IMR-90 (cell line): Measurements from ENCODE around the gene MYH16. TPM values are rescaled to one million over a fixed set of nuclear protein-coding genes. Genes with fewer than 3 reads are reported as not detected.

Experiments used
- ATAC-seq: fragments of 200-7000 bp; cut with Tn5 transposase; 2 replicates; pipeline ENCODE4 v1.9.1; 2020; ENCODE audit warnings: low read depth, mild to moderate bottlenecking, moderate library complexity
- BruUV-seq: library from RNA; stranded (reverse); fragments of 400-500 nt; replicated peaks from 2 replicates; lab custom pipeline; 2021; lab: Mats Ljungman, UMichigan
- CTCF ChIA-PET: fragments of 300-600 bp; formaldehyde crosslinking; extraction: SDS; loops from one replicate; lab custom pipeline; 2021; ENCODE audit warnings: antibody characterized with exemption; lab: Yijun Ruan, JAX
- POLR2A ChIA-PET: fragments of 300-600 bp; sonication (Branson Sonifier 250); formaldehyde crosslinking; loops from one replicate; lab custom pipeline; 2022; ENCODE audit warnings: antibody characterized with exemption; ENCODE audit not compliant: unreplicated experiment; lab: Charles Lee
- DNase-seq: peaks from one replicate; pipeline ENCODE4 v3.0.0; 2013
- H2AFZ ChIP-seq: replicated peaks from 2 replicates; pipeline ENCODE3; 2013; ENCODE audit warnings: low read length, mild to moderate bottlenecking; ENCODE audit not compliant: poor library complexity
- H2AK5ac ChIP-seq: 2 replicates; pipeline ENCODE4 v1.6.1; 2013; ENCODE audit warnings: low read depth, low read length, inconsistent platforms
- H2AK9ac ChIP-seq: replicated peaks from 2 replicates; pipeline ENCODE3; 2013; ENCODE audit warnings: mild to moderate bottlenecking, low read depth, low read length, moderate library complexity; ENCODE audit not compliant: poor library complexity
- H2BK120ac ChIP-seq: 2 replicates; pipeline ENCODE4 v1.6.1; 2013; ENCODE audit warnings: low read depth, low read length, inconsistent platforms
- H2BK15ac ChIP-seq: 3 replicates; pipeline ENCODE4 v1.6.1; 2013; ENCODE audit warnings: low read depth, low read length, inconsistent platforms
- H2BK20ac ChIP-seq: 2 replicates; pipeline ENCODE4 v1.6.1; 2013; ENCODE audit warnings: low read depth, mild to moderate bottlenecking, inconsistent platforms, low read length, moderate library complexity
- H2BK5ac ChIP-seq: 2 replicates; pipeline ENCODE4 v1.6.1; 2013; ENCODE audit warnings: mild to moderate bottlenecking, low read depth, low read length, inconsistent platforms; ENCODE audit not compliant: poor library complexity, severe bottlenecking
- H3K14ac ChIP-seq: replicated peaks from 2 replicates; pipeline ENCODE4 v1.6.1; 2013; ENCODE audit warnings: low read depth, low read length, inconsistent platforms
- H3K18ac ChIP-seq: 2 replicates; pipeline ENCODE4 v1.6.1; 2013; ENCODE audit warnings: low read depth, low read length, control low read depth
- H3K23ac ChIP-seq: 2 replicates; pipeline ENCODE4 v1.6.1; 2013; ENCODE audit warnings: low read depth, low read length, inconsistent platforms
- H3K27ac ChIP-seq: 2 replicates; pipeline ENCODE4 v1.5.1; 2013; ENCODE audit warnings: mild to moderate bottlenecking, control low read depth, low read length; ENCODE audit not compliant: insufficient read depth
- H3K27me3 ChIP-seq: 2 replicates; pipeline ENCODE4 v1.6.1; 2013; ENCODE audit warnings: low read length; ENCODE audit not compliant: control insufficient read depth, insufficient read depth
- H3K36me3 ChIP-seq: 2 replicates; pipeline ENCODE4 v1.6.1; 2013; ENCODE audit warnings: low read length, mixed read lengths; ENCODE audit not compliant: control insufficient read depth, insufficient read depth
- H3K4ac ChIP-seq: 2 replicates; pipeline ENCODE4 v1.6.1; 2013; ENCODE audit warnings: low read depth, low read length, inconsistent platforms
- H3K4me1 ChIP-seq: 2 replicates; pipeline ENCODE4 v1.6.1; 2013; ENCODE audit warnings: low read length, mixed read lengths; ENCODE audit not compliant: control insufficient read depth, insufficient read depth
- H3K4me2 ChIP-seq: 2 replicates; pipeline ENCODE4 v1.6.1; 2013; ENCODE audit warnings: low read depth, mild to moderate bottlenecking, control low read depth, low read length, moderate library complexity
- H3K4me3 ChIP-seq: 2 replicates; pipeline ENCODE4 v1.5.1; 2013; ENCODE audit warnings: low read depth, mild to moderate bottlenecking, control low read depth, low read length, moderate library complexity; ENCODE audit not compliant: insufficient read depth
- H3K56ac ChIP-seq: 2 replicates; pipeline ENCODE4 v1.6.1; 2013; ENCODE audit warnings: low read length, inconsistent platforms; ENCODE audit not compliant: insufficient read depth; ENCODE audit errors: extremely low read depth
- H3K79me1 ChIP-seq, 2 experiments: 2 replicates each; pipeline ENCODE4 v1.6.1; 2013; ENCODE audit warnings: low read length in 2 of 2, inconsistent platforms in 1 of 2, low read depth in 1 of 2
- H3K9ac ChIP-seq: 2 replicates; pipeline ENCODE4 v1.6.1; 2013; ENCODE audit warnings: low read depth, low read length, control low read depth
- H3K9me1 ChIP-seq: 2 replicates; pipeline ENCODE4 v1.6.1; 2013; ENCODE audit warnings: low read length, inconsistent platforms; ENCODE audit not compliant: insufficient read depth
- H3K9me3 ChIP-seq: 2 replicates; pipeline ENCODE4 v1.6.1; 2013; ENCODE audit warnings: low read length; ENCODE audit not compliant: control insufficient read depth, insufficient read depth
- H4K20me1 ChIP-seq: 2 replicates; pipeline ENCODE4 v1.6.1; 2013; ENCODE audit warnings: low read length, inconsistent platforms; ENCODE audit not compliant: insufficient read depth
- H4K5ac ChIP-seq: 2 replicates; pipeline ENCODE4 v1.6.1; 2013; ENCODE audit warnings: mild to moderate bottlenecking, low read depth, low read length, control low read depth
- H4K8ac ChIP-seq, 2 experiments: 2 replicates each; pipeline ENCODE4 v1.6.1; 2013; ENCODE audit warnings: low read depth in 2 of 2, low read length in 2 of 2, control low read depth in 1 of 2, inconsistent platforms in 1 of 2
- H4K91ac ChIP-seq: 2 replicates; pipeline ENCODE4 v1.6.1; 2013; ENCODE audit warnings: low read depth, low read length, inconsistent platforms; ENCODE audit not compliant: insufficient read depth
- BHLHE40 ChIP-seq: fragments of 150-350 bp; IDR thresholded peaks from 2 replicates; pipeline ENCODE4 v1.6.1; 2016; ENCODE audit warnings: mild to moderate bottlenecking, low read depth, low read length
- CEBPB ChIP-seq: IDR thresholded peaks from 2 replicates; pipeline ENCODE4 v1.6.1; 2012; ENCODE audit warnings: low read depth, low read length, improper control_type of control experiment
- CHD1 ChIP-seq: IDR thresholded peaks from 2 replicates; pipeline ENCODE4 v1.6.1; 2012; ENCODE audit warnings: low read depth, low read length, improper control_type of control experiment
- FOS ChIP-seq: fragments of 150-350 bp; IDR thresholded peaks from 2 replicates; pipeline ENCODE4 v1.6.1; 2016; ENCODE audit warnings: low read depth, low read length
- MAFK ChIP-seq: IDR thresholded peaks from 2 replicates; pipeline ENCODE4 v1.6.1; 2012; ENCODE audit warnings: low read depth, low read length, improper control_type of control experiment
- MAZ ChIP-seq: IDR thresholded peaks from 2 replicates; pipeline ENCODE4 v1.6.1; 2012; ENCODE audit warnings: low read depth, mild to moderate bottlenecking, low read length, improper control_type of control experiment, moderate library complexity, borderline replicate concordance
- MXI1 ChIP-seq: IDR thresholded peaks from 2 replicates; pipeline ENCODE4 v1.6.1; 2012; ENCODE audit warnings: low read depth, mild to moderate bottlenecking, low read length, moderate library complexity, borderline replicate concordance
- NFE2L2 ChIP-seq: fragments of 150-350 bp; IDR thresholded peaks from 2 replicates; pipeline ENCODE4 v1.6.1; 2016; ENCODE audit warnings: low read depth, mild to moderate bottlenecking, low read length
- POLR2A ChIP-seq: IDR thresholded peaks from 2 replicates; pipeline ENCODE4 v1.6.1; 2012; ENCODE audit warnings: mild to moderate bottlenecking, low read depth, low read length
- RAD21 ChIP-seq: IDR thresholded peaks from 2 replicates; pipeline ENCODE4 v1.6.1; 2012; ENCODE audit warnings: low read length, improper control_type of control experiment
- RCOR1 ChIP-seq: IDR thresholded peaks from 2 replicates; pipeline ENCODE4 v1.6.1; 2012; ENCODE audit warnings: mild to moderate bottlenecking, low read length, improper control_type of control experiment; ENCODE audit not compliant: insufficient replicate concordance
- RFX5 ChIP-seq: IDR thresholded peaks from 2 replicates; pipeline ENCODE4 v1.8.0; 2012; ENCODE audit warnings: low read depth, mild to moderate bottlenecking, low read length, moderate library complexity
- SMC3 ChIP-seq: fragments of 150-350 bp; IDR thresholded peaks from 2 replicates; pipeline ENCODE4 v1.6.1; 2016; ENCODE audit warnings: low read depth, mild to moderate bottlenecking, antibody characterized with exemption, low read length, moderate library complexity
- WGBS, 2 experiments: methylation state at CpG; one replicate each; pipeline versions ENCODE4 v1.1.5 to v1.1.7; 2013; ENCODE audit warnings: missing lambda C conversion rate in 2 of 2; ENCODE audit not compliant: insufficient read length in 1 of 2; ENCODE audit errors: extremely low coverage in 2 of 2; 5-methylcytosine and 5-hydroxymethylcytosine counted together
- dilution Hi-C: fragments of 300-500 bp; cut with HindIII; formaldehyde crosslinking; loops from one replicate; pipeline ENCODE4 v1.14.3; 2018; ENCODE audit warnings: low sequenced_read_pairs; ENCODE audit not compliant: unreplicated experiment
- in situ Hi-C: fragments of 300-500 bp; cut with MboI; formaldehyde crosslinking; loops from 3 replicates; pipeline ENCODE4 v1.14.3; 2019; ENCODE audit warnings: low sequenced_read_pairs, inconsistent platforms, mixed read lengths
- intact Hi-C: fragments of 100-400 bp; cut with micrococcal nuclease; formaldehyde crosslinking; loops from 2 replicates; pipeline ENCODE4 v1.10.0; 2022
- polyA plus RNA-seq, 3 experiments: library from polyadenylated mRNA; depleted of rRNA; stranded (reverse); fragments of >200 nt; gene quantifications; 2 replicates each; pipeline ENCODE4 v1.2.3, GENCODE V29; 2012; ENCODE audit warnings: low replicate concordance in 1 of 3
- total RNA-seq: library from RNA; depleted of rRNA; stranded (reverse); fragments of >200 nt; gene quantifications from 2 replicates; pipeline ENCODE4 v1.2.3, GENCODE V29; 2012
- TF ChIP-seq, protein P1 (sequence below): fragments of 150-350 bp; IDR thresholded peaks from 2 replicates; pipeline ENCODE4 v1.6.1; 2017; ENCODE audit warnings: mild to moderate bottlenecking, antibody characterized with exemption, low read length, low read depth
- TF ChIP-seq, protein P2 (sequence below): fragments of 150-350 bp; IDR thresholded peaks from 2 replicates; pipeline ENCODE4 v1.6.1; 2016; ENCODE audit warnings: low read depth, mild to moderate bottlenecking, low read length, moderate library complexity, borderline replicate concordance
- TF ChIP-seq, protein P3 (sequence below): conservative IDR thresholded peaks from 2 replicates; pipeline ENCODE4 v1.5.1; 2012; ENCODE audit warnings: mild to moderate bottlenecking, low read depth, low read length, improper control_type of control experiment

MYH16 gene
- total and polyA plus RNA-seq, 2 of the 4 experiments (the other 2 are of a cell fraction), result 0.09 to 0.18 TPM

DNA sequence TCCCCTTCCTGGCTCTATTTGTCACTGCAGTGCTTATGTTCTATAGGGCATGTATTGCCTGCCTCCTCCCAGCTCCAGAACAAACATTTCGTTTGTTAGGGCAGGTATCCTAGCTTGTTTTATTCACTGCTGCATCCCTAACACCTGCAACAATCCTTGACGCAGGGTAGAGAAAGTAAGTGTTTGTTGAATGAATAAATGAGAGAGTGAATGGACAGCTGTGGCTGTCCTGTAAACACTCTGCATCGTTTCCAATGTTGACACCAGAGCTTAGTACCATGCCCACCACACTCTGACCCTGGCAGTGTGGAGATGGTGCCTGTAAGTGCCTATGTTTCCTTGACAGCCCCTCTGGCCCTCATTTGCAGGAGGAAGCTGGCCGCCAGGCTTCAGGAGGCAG, 21.0 kb downstream of the MYH16 start:
- Histone ChIP-seq H2AFZ (peak overlapping the region; percentile 18), H4K8ac (no peak overlapping the region), H3K14ac (no peak overlapping the region), H3K9me1 (0 out of 2 replicates have a peak, but pooled peaks cover 4% of the 10 kb centered on the region), H4K5ac (no peak overlapping the region; the same call in 1 of the 2 replicates), H2AK9ac (no peak overlapping the region), H2BK20ac (no peak overlapping the region), H3K79me1 (no peaks in the 10 kb centered on the region), H3K18ac (no peak overlapping the region), H4K91ac (no peak overlapping the region), H3K4ac (no peak overlapping the region), H3K4me3 (no peak overlapping the region), H2AK5ac (no peak overlapping the region), H2BK5ac (no peak overlapping the region), H2BK120ac (peak overlapping the region; percentile 32; the same call in 1 of the 2 replicates), H3K9me3 (no peaks in the 10 kb centered on the region), H3K36me3 (no peaks in the 10 kb centered on the region), H3K4me2 (no peak overlapping the region), H3K27me3 (no peaks in the 10 kb centered on the region), H2BK15ac (no peak overlapping the region), H3K4me1 (peaks cover 5% of the 10 kb centered on the region; the same call in 1 of the 2 replicates), H3K27ac (no peak overlapping the region), H3K56ac (no peak overlapping the region), H3K23ac (no peak overlapping the region), H3K9ac (no peak overlapping the region), H4K20me1 (no peaks in the 10 kb centered on the region)
- CTCF ChIA-PET, result interaction anchor here (0.6 kb wide), 1 partner anchor 97 kb away, joined by 3 read pairs; no protein-coding TSS in a partner anchor
- no TSS peak for BruUV-seq
- ATAC-seq, result no peak
- WGBS, 2 experiments, result 100% methylated on average over 1 of the region's 4 CpGs; no CpG with 5 or more reads in 1 of the 2 experiments
- TF ChIP-seq MAZ, result no peak
- no peak for TF ChIP-seq NFE2L2
- TF ChIP-seq, protein P1, sequence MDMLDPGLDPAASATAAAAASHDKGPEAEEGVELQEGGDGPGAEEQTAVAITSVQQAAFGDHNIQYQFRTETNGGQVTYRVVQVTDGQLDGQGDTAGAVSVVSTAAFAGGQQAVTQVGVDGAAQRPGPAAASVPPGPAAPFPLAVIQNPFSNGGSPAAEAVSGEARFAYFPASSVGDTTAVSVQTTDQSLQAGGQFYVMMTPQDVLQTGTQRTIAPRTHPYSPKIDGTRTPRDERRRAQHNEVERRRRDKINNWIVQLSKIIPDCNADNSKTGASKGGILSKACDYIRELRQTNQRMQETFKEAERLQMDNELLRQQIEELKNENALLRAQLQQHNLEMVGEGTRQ, result no peak
- TF ChIP-seq, protein P2, sequence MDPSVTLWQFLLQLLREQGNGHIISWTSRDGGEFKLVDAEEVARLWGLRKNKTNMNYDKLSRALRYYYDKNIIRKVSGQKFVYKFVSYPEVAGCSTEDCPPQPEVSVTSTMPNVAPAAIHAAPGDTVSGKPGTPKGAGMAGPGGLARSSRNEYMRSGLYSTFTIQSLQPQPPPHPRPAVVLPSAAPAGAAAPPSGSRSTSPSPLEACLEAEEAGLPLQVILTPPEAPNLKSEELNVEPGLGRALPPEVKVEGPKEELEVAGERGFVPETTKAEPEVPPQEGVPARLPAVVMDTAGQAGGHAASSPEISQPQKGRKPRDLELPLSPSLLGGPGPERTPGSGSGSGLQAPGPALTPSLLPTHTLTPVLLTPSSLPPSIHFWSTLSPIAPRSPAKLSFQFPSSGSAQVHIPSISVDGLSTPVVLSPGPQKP, result no peak
- no peak for TF ChIP-seq FOS
- no peak for TF ChIP-seq BHLHE40
- no peak for TF ChIP-seq POLR2A
- TF ChIP-seq, protein P3, sequence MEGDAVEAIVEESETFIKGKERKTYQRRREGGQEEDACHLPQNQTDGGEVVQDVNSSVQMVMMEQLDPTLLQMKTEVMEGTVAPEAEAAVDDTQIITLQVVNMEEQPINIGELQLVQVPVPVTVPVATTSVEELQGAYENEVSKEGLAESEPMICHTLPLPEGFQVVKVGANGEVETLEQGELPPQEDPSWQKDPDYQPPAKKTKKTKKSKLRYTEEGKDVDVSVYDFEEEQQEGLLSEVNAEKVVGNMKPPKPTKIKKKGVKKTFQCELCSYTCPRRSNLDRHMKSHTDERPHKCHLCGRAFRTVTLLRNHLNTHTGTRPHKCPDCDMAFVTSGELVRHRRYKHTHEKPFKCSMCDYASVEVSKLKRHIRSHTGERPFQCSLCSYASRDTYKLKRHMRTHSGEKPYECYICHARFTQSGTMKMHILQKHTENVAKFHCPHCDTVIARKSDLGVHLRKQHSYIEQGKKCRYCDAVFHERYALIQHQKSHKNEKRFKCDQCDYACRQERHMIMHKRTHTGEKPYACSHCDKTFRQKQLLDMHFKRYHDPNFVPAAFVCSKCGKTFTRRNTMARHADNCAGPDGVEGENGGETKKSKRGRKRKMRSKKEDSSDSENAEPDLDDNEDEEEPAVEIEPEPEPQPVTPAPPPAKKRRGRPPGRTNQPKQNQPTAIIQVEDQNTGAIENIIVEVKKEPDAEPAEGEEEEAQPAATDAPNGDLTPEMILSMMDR, result no peak
- TF ChIP-seq MXI1, result no peak
- no peak for TF ChIP-seq CEBPB
- TF ChIP-seq SMC3, result no peak
- TF ChIP-seq RCOR1, result no peak
- no peak for TF ChIP-seq MAFK
- TF ChIP-seq RAD21, result no peak
- TF ChIP-seq CHD1, result no peak
- TF ChIP-seq RFX5, result no peak
- intact Hi-C loops, result no loop called here
- dilution Hi-C loops, result no loop called here
- no peak for DNase-seq
- in situ Hi-C loops, result no loop called here
- POLR2A ChIA-PET, result interaction anchor here (0.5 kb wide), 1 partner anchor 115 kb away, joined by 4 read pairs; the partner anchor contains the start of genes BUD31 and PDAP1
